22Rv1 (cell line): ENCODE results near the gene FNTB.

ENCODE experiments used
- CTCF ChIP-seq: fragments of 450-650 bp; IDR thresholded peaks from 2 replicates; pipeline ENCODE4 v1.5.1; 2017; ENCODE audit warnings: mild to moderate bottlenecking
- ZFX ChIP-seq: fragments of 450-650 bp; IDR thresholded peaks from 2 replicates; pipeline ENCODE4 v1.6.1; 2017; ENCODE audit warnings: antibody characterized with exemption, borderline replicate concordance

- TF ChIP-seq CTCF = no peak
- no peak for TF ChIP-seq ZFX
These were observed 67.9 kb downstream of the FNTB start for GRCh38 chr14:65054471-65055085.
